ENCODE measurements around the gene ASXL2. TPM values are rescaled to one million over a fixed set of nuclear protein-coding genes. Genes with fewer than 3 reads are reported as not detected.
"Not testable (repeated sequence)": the region's sequence is repeated elsewhere in the genome, so short reads cannot be mapped to it uniquely, and the experiment has no call there.

The ASXL2 gene
- 21.3 TPM for total RNA-seq
- long read RNA-seq, partial matches to known transcripts, result 0 of 4 reads
- long read RNA-seq, other reads (novel, unspliced or antisense), result 4 of 4 reads

- DNase-seq (peak; percentile 99), ATAC-seq (ENCODE audit: poor library complexity) (peak; percentile 99)
- intact Hi-C loops (cut with DNase I), result no loop called here
Observed at GRCh38 chr2:25878361-25879132, at the start of gene ASXL2. Gene ASXL2 (minus strand): TSS chr2:25878487. CDS start chr2:25878222, 265 bp downstream.

- no peak for ATAC-seq (ENCODE audit: poor library complexity)
- intact Hi-C loops (cut with DNase I), result no loop called here
- DNase-seq, result no peak
Observed at GRCh38 chr2:25926984-25927756, 48.9 kb upstream of the ASXL2 start.

GRCh38 chr2:25922501-25922900 is 44.2 kb upstream of the ASXL2 start:
- no peak for ATAC-seq (ENCODE audit: poor library complexity)
- no peak for DNase-seq
- intact Hi-C loops (cut with DNase I), result no loop called here

GRCh38 chr2:25920786-25921415 is 42.6 kb upstream of the ASXL2 start:
- intact Hi-C loops (cut with DNase I), result no loop called here
- no peak for ATAC-seq (ENCODE audit: poor library complexity)
- no peak for DNase-seq

GRCh38 chr2:25920336-25920735 is 42.0 kb upstream of the ASXL2 start:
- ATAC-seq (ENCODE audit: poor library complexity) (no peak), DNase-seq (no peak)
- intact Hi-C loops (cut with DNase I), result no loop called here

GRCh38 chr2:25917832-25918231 is 39.5 kb upstream of the ASXL2 start:
- DNase-seq (no peak), ATAC-seq (ENCODE audit: poor library complexity) (no peak)
- intact Hi-C loops (cut with DNase I), result no loop called here

GRCh38 chr2:25917411-25917810 is 39.1 kb upstream of the ASXL2 start:
- ATAC-seq (ENCODE audit: poor library complexity); DNase-seq; intact Hi-C loops (cut with DNase I): not testable (repeated sequence)

- DNase-seq; intact Hi-C loops (cut with DNase I); ATAC-seq (ENCODE audit: poor library complexity): not testable (repeated sequence)
Observed at GRCh38 chr2:25915944-25916772, 37.9 kb upstream of the ASXL2 start.

GRCh38 chr2:25915411-25915810 is 37.1 kb upstream of the ASXL2 start:
- intact Hi-C loops (cut with DNase I), result not testable (repeated sequence)

GRCh38 chr2:25913696-25913973 is 35.3 kb upstream of the ASXL2 start:
- intact Hi-C loops (cut with DNase I); ATAC-seq (ENCODE audit: poor library complexity): not testable (repeated sequence)

More at GRCh38 chr2:25915411-25915810, 37.1 kb upstream of the ASXL2 start:
- not testable (repeated sequence) for DNase-seq; ATAC-seq (ENCODE audit: poor library complexity)

GRCh38 chr2:25912851-25913695 is 34.8 kb upstream of the ASXL2 start:
- ATAC-seq (ENCODE audit: poor library complexity) (no peak), DNase-seq (no peak)
- intact Hi-C loops (cut with DNase I), result no loop called here

More at GRCh38 chr2:25913696-25913973, 35.3 kb upstream of the ASXL2 start:
- not testable (repeated sequence) for DNase-seq

- ATAC-seq (ENCODE audit: poor library complexity); DNase-seq; intact Hi-C loops (cut with DNase I): not testable (repeated sequence)
Observed at GRCh38 chr2:25909574-25909973, 31.3 kb upstream of the ASXL2 start.

GRCh38 chr2:25905126-25905525 is 26.8 kb upstream of the ASXL2 start:
- ATAC-seq (ENCODE audit: poor library complexity), result no peak

GRCh38 chr2:25903216-25903776 is 25.0 kb upstream of the ASXL2 start:
- ATAC-seq (ENCODE audit: poor library complexity) (no peak), DNase-seq (no peak)
- intact Hi-C loops (cut with DNase I), result no loop called here

More at GRCh38 chr2:25905126-25905525, 26.8 kb upstream of the ASXL2 start:
- no peak for DNase-seq
- intact Hi-C loops (cut with DNase I), result no loop called here

GRCh38 chr2:25899404-25899970 is 21.2 kb upstream of the ASXL2 start:
- DNase-seq (no peak), ATAC-seq (ENCODE audit: poor library complexity) (no peak)
- intact Hi-C loops (cut with DNase I), result no loop called here

GRCh38 chr2:25897506-25897905 is 19.2 kb upstream of the ASXL2 start:
- intact Hi-C loops (cut with DNase I), result no loop called here
- no peak for ATAC-seq (ENCODE audit: poor library complexity)
- DNase-seq, result no peak

GRCh38 chr2:25896308-25896707 is 18.0 kb upstream of the ASXL2 start:
- intact Hi-C loops (cut with DNase I); ATAC-seq (ENCODE audit: poor library complexity): not testable (repeated sequence)

More at GRCh38 chr2:25896308-25896707, 18.0 kb upstream of the ASXL2 start:
- DNase-seq, result not testable (repeated sequence)
